LNCAP (cell line): ENCODE data around the gene ADARB2.

Experiments used
- TF ChIP-seq, protein P1 (sequence below): fragments of 450-650 bp; IDR thresholded peaks from 2 replicates; pipeline ENCODE4 v1.5.1; 2017; ENCODE audit warnings: mild to moderate bottlenecking

The ADARB2 gene

DNA sequence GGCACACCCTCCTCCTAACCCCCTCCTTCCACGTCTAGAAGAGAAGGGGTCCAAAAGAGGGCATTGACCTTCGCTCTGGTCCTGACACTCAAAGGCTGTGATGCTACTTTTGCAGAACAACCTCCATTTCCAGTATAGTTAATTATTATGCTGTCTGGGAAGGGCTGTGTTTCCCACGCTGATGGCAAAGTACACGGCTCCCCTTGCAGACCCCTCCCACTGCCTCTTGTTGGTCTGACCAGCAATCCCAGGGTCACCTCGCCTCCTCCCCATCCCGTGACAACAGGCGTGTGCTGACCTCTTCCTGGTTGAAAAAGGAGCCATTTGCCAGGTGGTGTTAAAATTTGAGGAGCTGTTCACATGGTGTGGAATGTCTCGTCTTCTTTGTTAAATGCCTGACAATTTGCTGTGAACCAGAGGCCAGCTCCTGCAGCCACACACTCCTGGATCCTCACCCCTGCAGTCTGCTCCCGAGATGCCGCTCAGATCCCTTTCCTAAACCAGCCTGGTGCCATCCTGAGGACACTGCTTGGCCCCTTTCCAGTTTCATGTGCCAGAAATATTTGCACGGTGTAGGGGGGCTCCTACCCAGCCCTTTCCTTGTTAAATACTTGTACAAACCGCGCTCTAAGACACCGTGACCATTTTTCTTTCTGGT is 359.5 kb downstream of the ADARB2 start:
- TF ChIP-seq, protein P1, sequence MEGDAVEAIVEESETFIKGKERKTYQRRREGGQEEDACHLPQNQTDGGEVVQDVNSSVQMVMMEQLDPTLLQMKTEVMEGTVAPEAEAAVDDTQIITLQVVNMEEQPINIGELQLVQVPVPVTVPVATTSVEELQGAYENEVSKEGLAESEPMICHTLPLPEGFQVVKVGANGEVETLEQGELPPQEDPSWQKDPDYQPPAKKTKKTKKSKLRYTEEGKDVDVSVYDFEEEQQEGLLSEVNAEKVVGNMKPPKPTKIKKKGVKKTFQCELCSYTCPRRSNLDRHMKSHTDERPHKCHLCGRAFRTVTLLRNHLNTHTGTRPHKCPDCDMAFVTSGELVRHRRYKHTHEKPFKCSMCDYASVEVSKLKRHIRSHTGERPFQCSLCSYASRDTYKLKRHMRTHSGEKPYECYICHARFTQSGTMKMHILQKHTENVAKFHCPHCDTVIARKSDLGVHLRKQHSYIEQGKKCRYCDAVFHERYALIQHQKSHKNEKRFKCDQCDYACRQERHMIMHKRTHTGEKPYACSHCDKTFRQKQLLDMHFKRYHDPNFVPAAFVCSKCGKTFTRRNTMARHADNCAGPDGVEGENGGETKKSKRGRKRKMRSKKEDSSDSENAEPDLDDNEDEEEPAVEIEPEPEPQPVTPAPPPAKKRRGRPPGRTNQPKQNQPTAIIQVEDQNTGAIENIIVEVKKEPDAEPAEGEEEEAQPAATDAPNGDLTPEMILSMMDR = no peak

DNA sequence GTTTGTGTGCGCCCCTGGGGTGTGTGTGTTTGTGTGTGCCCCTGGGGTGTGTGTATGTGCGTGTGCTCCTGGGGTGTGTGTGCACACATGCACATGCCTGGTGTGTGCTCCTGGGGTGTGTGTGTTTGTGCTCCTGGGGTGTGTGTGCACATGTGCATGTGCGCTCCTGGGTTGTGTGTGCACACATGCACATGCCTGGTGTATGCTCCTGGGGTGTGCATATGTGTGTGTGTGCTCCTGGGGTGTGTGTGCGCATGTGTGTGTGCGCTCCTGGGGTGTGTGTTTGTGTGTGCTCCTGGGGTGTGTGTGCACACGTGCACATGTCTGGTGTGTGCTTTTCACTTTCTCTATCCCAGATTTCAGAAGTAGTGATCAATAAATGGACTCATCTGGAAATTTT is 360.1 kb downstream of the ADARB2 start:
- TF ChIP-seq, protein P1 = no peak

DNA sequence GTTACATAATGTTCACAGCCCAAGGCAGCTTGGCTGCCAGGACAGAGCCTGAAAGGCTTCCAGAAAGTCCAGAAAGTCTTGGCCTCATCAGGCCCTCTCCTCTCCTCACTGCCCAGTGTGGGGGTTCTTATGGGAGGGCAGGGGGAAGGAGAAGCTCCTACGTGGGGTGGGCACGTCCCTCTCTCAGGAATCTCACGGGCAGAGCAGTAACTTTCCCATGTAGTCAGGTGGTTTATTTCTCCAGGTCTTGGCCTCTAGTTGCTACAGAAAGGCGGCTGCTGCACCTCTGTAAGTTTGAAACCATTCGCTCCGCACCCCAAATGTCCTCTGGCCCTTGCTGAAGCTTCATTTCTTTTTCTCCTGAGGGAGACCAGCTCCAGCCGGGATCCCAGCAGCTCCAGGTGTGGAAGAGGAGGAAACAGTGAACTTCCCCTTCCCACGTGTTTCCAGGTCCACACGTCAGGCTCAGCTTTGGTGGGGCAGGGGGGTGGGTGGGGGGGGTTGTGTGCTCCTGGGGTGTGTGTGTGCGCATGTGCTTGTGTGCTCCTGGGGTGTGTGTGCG is 360.9 kb downstream of the ADARB2 start:
- TF ChIP-seq, protein P1 = no peak

DNA sequence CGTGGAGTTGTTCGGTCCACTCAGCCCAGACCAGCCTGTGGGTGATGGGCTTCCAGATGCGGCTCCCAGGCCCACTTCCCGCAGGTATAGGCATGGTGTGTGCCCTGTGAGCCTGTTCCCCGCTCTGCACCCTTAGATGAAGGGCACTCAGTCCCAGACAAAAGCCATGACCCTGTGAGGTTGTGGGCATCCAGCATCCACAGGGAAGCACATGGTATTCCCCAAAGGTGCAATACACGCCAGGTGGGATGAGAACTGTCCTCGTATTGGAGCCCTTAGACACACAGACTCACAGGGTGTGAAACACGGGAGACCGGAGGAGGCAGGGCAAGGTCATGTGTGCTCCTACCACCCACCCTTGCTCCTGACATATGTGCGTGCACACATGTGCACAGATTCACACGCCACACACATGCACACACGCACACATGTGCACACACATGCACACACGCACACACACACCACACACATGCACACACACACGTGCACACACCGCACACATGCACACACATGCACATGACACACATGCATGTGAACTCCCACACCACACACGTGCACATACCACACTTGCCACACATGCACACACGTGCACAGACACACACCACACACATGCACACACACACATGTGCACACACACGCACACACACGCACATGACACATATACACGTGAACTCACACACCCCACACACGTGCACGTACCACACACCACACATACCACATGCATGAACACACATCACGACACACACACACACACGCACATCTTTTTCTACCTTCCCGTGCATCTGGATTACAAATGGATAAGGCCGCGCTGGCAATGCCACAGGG is 361.8 kb downstream of the ADARB2 start:
- TF ChIP-seq, protein P1 = no peak

DNA sequence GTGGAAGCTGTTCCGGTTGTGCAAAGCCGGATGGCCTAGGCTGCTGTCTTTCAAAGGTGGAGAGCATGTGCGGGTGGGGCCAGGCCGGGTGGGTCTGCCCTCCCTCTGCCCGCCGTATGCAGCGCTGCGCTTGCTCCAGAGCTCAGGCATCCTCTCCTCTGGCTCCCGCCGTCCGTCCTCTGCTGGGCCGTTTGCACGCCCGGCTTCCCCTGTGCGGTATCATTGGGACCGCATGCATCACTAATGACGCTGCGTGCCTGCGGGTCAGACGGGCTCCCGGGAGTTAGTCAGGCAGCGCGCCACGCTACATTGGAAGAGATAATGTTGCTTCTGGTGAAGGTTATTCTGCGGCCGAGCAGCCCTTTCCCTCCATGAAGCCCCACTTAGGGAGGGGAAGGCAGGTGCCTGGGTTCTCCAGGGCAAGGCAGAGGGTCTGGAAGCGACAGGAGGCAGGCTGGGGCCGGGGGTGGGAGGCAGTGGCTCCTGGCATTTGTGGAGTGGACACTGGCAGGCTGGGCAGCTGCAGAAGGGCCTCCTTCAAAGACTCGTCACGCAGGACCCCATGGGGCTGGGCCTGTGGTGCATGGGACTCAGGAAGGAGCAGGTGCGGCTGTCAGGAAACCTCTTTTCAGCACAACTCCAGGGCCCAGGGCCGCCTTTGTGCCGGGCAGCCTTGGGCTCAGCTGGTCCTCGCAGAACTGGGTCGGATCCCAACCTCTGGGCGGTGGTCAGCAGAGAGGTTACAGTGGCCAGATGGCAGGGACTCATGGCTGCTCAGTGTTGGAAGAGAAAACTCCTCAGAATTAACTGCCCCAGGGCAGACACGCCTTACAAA is 362.6 kb downstream of the ADARB2 start:
- TF ChIP-seq, protein P1 = no peak

DNA sequence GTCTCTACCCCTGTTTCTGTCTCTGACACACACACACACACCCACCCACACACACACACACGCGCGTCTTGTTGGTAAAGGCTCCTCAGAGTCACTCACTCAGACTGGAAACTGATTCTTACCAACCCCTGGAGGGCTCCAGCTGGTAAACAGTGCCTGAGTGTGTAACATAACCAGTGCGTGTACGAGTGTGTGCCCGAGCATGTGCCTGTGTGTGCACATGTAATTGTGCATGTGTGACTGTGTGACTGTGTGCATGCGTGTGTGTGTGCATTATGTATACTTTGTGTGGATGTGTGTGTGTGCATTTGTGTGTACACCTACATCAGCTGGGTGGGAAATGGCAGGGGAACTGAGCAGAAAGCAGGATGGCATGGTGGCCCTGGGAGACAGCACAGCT is 364.0 kb downstream of the ADARB2 start:
- TF ChIP-seq, protein P1 = no peak

DNA sequence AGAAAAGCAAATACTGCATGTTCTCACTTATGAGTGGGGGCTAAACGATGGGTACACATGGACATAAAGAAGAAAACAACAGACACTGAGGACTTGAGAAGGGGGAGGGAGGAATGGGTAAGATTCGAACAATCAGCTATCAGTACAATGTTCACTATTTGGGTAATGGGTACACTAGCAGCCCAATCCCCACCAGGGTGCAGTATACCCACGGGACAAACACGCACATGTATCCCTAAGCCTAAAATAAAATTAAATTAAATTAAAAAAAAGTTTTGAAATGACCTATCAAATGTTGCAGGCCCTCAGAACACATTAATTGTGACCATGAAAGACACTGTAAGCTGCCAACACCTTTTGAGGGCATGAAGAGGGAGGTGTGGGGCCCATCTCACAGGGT is 365.1 kb downstream of the ADARB2 start:
- TF ChIP-seq, protein P1 = peak; percentile 50; the same call in 1 of the 2 replicates
